HAP-1 (cell line): ENCODE data around the gene CCDC70.

Experiments
- DNase-seq, 2 experiments: peaks; one replicate each; pipeline ENCODE4 v3.0.0-alpha.2; 2016 to 2020; ENCODE audit warnings: low spot score in 2 of 2
- H3K27me3 ChIP-seq: fragments of 250-450 bp; sonication (Bioruptor Pico); 2 replicates; pipeline ENCODE4 v1.5.1; 2020; ENCODE audit warnings: low read depth, mild to moderate bottlenecking, moderate library complexity
- H3K36me3 ChIP-seq: fragments of 250-450 bp; sonication (Bioruptor Pico); replicated peaks from 2 replicates; pipeline ENCODE4 v1.5.1; 2020; ENCODE audit warnings: mild to moderate bottlenecking
- H3K4me1 ChIP-seq: fragments of 250-450 bp; sonication (Bioruptor Pico); 2 replicates; pipeline ENCODE4 v1.5.1; 2020; ENCODE audit warnings: mild to moderate bottlenecking
- H3K4me3 ChIP-seq: fragments of 250-450 bp; sonication (Bioruptor Pico); 2 replicates; pipeline ENCODE4 v1.5.1; 2020; ENCODE audit warnings: mild to moderate bottlenecking, moderate library complexity
- H3K9me3 ChIP-seq: fragments of 250-450 bp; sonication (Bioruptor Pico); 2 replicates; pipeline ENCODE4 v1.5.1; 2020; ENCODE audit warnings: mild to moderate bottlenecking, moderate library complexity
- in situ Hi-C: fragments of 300-500 bp; cut with MboI; formaldehyde crosslinking; loops from 3 replicates; pipeline ENCODE4 v1.14.3; 2020; ENCODE audit warnings: low sequenced_read_pairs, inconsistent platforms, mixed read lengths

The CCDC70 gene

DNA sequence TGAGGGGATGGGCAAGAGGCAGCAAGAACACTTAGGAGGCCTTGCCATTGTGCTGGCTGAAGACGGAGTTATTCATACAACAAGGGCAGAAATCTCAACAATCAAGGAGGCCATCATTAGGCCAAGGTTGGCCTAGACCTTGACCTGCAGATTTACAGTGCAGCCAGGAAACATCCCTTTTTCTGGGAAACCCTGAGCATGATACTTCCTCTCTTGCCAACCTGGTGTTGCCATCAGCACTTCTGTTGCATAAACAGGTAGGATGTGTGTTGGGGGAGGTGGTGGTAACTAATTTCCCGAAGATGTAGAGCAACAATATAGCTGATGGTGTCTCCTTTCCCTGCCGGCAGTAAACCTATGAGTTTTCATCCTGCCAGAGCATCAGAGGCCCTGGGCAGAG lies 24.8 kb upstream of the CCDC70 start:
- Histone ChIP-seq H3K4me3 (no peak overlapping the region), H3K27me3 (peaks cover 2% of the 10 kb centered on the region; the same call in 1 of the 2 replicates), H3K9me3 (no peaks in the 10 kb centered on the region), H3K4me1 (no peaks in the 10 kb centered on the region; the same call in 1 of the 2 replicates), H3K36me3 (no peaks in the 10 kb centered on the region)
- no peak for DNase-seq
- in situ Hi-C loops = no loop called here

DNA sequence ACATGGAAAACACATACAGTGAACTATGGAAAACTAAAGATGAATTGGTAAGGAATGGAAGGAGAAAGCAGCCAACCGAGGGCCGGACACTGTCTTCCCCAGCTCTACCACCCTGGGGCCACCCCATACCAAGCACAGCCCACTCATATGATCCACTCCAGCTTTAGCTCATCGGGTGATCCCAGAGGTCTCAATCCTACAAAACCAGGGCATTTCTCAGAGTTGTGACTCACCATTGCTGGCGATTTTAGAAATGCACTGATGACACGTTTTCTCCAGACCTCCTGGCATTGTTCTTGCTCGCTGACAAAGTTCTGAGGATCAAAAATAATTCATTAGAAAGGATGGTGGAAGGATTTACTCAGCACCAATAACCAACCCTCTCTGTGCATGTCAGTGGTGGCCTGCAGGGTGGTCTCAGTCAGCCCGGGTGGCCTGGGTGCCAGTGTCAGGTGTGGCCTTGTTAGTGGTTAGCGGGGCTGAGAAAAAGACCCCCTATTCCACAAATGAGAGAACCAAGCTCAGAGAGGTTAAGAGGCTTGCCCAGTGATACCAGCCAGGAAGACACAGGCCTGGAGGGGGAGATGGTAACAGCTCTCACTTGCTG lies 23.4 kb upstream of the CCDC70 start:
- DNase-seq = no peak
- H3K9me3 ChIP-seq = no peaks in the 10 kb centered on the region
- no peak overlapping the region for H3K4me3 ChIP-seq
- in situ Hi-C loops = no loop called here
- H3K27me3 ChIP-seq = no peaks in the 10 kb centered on the region
- H3K36me3 ChIP-seq = no peaks in the 10 kb centered on the region
- H3K4me1 ChIP-seq = no peaks in the 10 kb centered on the region

DNA sequence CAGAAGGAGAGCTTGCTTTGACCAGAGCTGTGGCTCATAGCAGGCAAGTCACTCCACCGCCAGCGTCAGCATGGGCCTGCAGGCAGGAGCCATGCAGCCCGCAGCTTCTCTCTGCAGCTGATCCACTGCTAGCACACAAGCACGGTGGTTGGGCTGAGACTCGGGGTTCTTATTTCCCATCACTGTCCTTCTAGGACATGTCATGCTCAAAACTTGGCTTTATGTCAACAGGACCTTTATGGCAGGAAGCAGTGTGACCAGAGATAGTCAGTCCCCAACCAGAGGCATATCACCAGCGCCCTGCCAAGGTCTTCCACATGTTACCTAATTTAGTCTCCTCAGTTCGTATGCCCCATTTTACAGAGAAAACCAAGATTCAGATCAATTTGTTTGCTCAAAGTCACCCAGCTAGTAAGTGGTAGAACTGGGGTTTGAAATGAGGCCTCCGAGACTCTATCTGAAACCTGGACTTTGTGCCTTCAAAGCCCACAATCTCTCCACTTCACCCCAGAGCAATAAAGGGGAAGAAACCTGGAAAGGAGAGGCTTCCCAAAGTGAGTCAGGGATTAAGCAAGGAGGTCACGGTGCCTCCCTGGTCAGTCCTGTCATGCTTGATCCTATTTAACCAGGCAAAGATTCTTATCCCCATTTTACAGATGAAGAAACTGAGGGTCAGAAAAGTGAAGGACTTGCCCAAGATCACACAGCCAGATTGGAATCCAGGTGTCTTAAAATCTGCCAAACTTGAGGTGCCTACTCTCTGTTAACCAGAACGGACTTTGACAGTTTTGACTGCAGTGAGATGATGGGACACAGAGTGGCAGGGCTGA lies 21.8 kb upstream of the CCDC70 start:
- no peaks in the 10 kb centered on the region for H3K36me3 ChIP-seq
- H3K4me3 ChIP-seq = no peak overlapping the region
- no peak for DNase-seq
- H3K9me3 ChIP-seq = no peaks in the 10 kb centered on the region
- peaks cover 3% of the 10 kb centered on the region; the same call in 1 of the 2 replicates for H3K27me3 ChIP-seq
- H3K4me1 ChIP-seq = no peaks in the 10 kb centered on the region
- in situ Hi-C loops = no loop called here

DNA sequence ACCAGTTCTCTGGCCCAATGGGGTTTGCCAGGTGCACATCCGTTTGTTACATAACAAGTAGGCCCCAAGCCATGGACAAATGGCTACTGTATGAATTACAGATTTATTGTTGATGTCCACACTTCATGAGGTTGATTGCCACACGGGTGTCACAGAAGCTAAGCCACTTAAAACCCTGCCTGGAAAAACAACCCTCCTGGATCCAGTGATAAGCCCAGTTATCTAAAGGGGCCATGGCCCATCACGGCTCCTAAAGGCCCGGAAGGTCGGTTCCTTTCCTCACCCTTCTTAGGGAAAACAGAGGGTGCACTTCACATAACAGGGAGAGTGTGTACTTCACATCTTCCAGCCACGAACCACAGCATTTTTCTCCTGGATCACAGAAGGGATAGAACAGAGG lies 20.9 kb upstream of the CCDC70 start:
- DNase-seq = no peak
- Histone ChIP-seq H3K4me3 (no peak overlapping the region), H3K9me3 (no peaks in the 10 kb centered on the region), H3K36me3 (no peaks in the 10 kb centered on the region), H3K4me1 (peaks cover 5% of the 10 kb centered on the region), H3K27me3 (peaks cover 3% of the 10 kb centered on the region; the same call in 1 of the 2 replicates)
- in situ Hi-C loops = no loop called here

DNA sequence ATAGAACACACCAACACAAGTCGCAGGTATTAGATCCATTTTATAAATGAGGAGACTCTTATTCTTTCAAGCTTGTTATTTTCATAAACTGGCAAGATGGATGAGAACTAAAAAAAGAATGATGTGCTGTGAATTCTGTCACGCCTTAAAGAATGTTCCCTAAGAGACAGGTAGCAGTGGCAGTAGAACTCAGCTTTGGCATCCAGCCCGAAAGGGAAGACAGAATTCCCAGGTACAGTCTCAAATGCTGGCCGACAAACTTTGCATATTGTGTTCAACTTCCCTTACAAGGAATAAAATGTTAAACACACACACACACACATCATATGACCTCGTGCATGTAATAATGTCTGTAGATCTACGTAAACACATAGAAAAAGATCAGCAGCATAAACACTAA lies 20.0 kb upstream of the CCDC70 start:
- H3K4me1 ChIP-seq = peaks cover 5% of the 10 kb centered on the region
- no peaks in the 10 kb centered on the region for H3K36me3 ChIP-seq
- DNase-seq = no peak
- peaks cover 3% of the 10 kb centered on the region; the same call in 1 of the 2 replicates for H3K27me3 ChIP-seq
- H3K4me3 ChIP-seq = no peak overlapping the region
- in situ Hi-C loops = no loop called here
- no peaks in the 10 kb centered on the region for H3K9me3 ChIP-seq

DNA sequence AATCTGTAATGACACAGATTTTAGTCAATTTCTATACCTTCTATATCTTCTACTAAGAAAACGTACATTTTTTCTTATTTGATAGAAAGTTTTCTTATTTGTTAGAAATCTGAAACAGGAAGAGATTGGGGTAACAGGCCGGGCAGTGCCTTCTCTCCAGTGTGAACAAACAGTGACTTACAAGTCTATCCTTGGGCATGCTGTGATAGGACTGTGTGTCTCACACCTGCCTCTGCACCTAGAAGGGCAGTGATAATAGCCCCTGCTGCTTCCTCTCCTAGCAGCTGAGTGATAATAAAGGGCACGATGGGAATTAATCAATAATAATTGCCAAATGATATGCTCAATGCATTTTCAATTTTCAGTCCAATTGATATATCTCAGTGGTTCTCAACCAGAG lies 18.2 kb upstream of the CCDC70 start:
- DNase-seq = no peak

DNA sequence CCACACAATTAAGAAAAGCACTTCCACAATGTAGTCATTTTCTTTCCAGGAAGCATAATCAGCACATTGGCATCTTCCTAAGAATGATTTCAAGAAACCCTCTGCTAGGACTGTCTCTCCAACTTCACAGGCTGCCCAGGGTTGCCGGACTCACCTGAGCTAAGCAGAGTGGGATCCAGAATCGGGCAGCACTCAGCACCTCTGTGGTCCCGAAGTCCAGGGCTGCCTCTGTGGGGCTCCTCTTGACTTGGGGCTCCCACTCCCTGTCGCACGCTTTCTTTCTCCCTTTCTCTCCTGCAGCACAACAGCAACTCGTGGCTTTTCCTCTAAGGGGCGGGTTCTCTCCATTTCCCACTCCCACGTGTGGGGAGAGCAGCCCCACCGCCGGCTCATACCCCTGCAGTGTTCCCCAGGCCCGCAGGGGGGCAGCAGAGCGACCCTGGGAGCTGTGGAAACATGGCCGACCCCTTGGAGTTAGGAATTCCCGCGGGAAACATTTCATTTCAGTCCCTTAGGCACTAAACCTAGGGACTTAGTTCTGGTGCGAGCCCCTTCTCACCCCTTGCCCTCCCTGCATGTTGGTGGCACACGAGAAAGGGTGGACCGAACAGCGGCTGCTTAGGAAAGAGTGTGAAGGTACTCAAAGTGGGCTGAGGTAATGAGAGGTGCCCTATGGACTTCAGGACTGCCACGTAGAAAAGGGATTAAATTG lies 16.8 kb upstream of the CCDC70 start, which contains the start of gene TMEM272:
TMEM272 (minus strand) TSS at position 316 of the 712 bp plus-strand sequence. CDS start 6,647 bp downstream, outside the sequence.
- Histone ChIP-seq H3K36me3 (no peaks in the 10 kb centered on the region), H3K27me3 (peaks cover 3% of the 10 kb centered on the region; the same call in 1 of the 2 replicates), H3K4me3 (no peak within 1 kb of the TSS), H3K9me3 (no peaks in the 10 kb centered on the region), H3K4me1 (peaks cover 5% of the 10 kb centered on the region)
- in situ Hi-C loops = no loop called here
- DNase-seq = peak; percentile 43 to 83

More for the DNA sequence above, 18.2 kb upstream of the CCDC70 start:
- in situ Hi-C loops = no loop called here
- no peak overlapping the region for H3K4me3 ChIP-seq
- no peaks in the 10 kb centered on the region for H3K9me3 ChIP-seq
- peaks cover 3% of the 10 kb centered on the region; the same call in 1 of the 2 replicates for H3K27me3 ChIP-seq
- H3K36me3 ChIP-seq = no peaks in the 10 kb centered on the region
- peaks cover 5% of the 10 kb centered on the region for H3K4me1 ChIP-seq

DNA sequence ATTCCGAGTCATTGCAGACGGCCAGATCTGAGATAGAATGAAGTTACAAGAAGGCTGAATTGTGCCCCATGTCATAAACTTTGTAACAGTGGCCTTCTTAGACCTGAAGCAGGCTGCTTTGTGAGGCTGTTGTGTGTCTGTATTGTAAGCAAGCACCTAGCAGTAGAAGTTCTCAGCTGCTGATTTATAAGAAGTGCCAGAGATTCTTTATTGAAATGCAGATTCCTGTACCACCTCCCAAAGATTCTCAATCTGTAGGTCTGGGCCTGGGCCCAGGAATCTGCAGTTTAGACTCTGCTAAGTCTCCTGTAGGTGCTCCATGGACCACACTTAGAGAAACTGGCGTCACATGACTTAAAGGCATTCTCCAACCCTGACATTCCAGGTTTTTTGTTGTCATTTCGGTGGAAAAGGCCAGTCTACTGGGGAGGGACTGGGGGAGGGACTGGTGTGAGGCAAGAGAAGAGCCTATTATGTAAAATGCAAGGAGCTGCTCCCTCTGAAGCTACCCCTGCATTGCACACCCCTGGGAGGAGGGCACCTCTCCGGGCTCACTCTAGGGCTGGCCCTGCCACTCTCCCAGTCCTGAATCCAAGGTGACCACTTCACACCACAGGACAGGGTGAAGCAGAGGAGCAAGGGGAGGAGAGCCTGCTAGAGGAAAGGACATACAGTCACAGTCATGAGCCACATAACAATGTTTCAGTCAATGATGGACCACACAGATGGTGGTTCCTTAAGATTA lies 16.0 kb upstream of the CCDC70 start:
- peaks cover 5% of the 10 kb centered on the region for H3K4me1 ChIP-seq
- H3K9me3 ChIP-seq = no peaks in the 10 kb centered on the region
- no peaks in the 10 kb centered on the region for H3K36me3 ChIP-seq
- no peak for DNase-seq
- H3K27me3 ChIP-seq = peaks cover 3% of the 10 kb centered on the region; the same call in 1 of the 2 replicates
- no peak overlapping the region for H3K4me3 ChIP-seq
- in situ Hi-C loops = no loop called here

DNA sequence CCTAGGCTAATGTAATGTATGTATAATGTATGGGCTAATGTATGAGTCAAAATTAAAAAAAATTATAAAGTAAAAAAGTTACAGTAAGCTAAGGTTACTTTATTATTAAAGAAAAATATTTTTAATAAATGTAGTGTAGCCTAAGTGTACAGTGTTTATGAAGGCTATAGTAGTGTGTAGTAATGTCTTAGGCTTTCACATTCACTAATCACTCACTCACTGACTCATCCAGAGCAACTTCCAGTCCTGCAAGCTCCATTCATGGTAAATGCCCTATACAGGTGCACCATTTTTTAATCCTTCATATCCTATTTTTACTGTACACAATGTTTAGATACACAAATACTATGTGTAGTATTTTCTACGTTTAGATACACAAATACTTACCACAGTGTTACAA lies 15.0 kb upstream of the CCDC70 start:
- DNase-seq = no peak
- H3K9me3 ChIP-seq = no peaks in the 10 kb centered on the region
- no peaks in the 10 kb centered on the region for H3K36me3 ChIP-seq
- in situ Hi-C loops = no loop called here
- H3K4me1 ChIP-seq = peaks cover 5% of the 10 kb centered on the region
- peaks cover 3% of the 10 kb centered on the region; the same call in 1 of the 2 replicates for H3K27me3 ChIP-seq
- H3K4me3 ChIP-seq = no peak overlapping the region

DNA sequence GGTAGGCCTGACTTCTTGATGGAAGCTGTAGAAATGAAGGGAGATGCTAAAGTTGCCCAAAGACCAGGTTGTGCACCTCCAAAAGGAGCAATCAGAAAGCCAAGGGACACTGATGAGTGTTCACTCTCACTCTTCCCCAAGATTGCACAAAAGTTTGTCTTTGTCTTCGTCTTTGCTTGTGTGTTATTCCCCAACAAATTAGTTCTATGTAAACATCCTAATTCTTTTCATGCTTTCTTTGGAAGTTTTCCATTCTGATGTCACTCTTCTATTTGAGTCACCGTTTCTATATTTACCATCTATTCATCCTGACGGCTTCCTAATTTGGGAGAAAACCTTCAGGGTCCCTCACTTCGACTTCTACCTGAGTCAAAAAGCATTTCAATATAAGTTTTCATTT lies 13.1 kb upstream of the CCDC70 start:
- H3K27me3 ChIP-seq = peaks cover 3% of the 10 kb centered on the region; the same call in 1 of the 2 replicates
- no peak overlapping the region for H3K4me3 ChIP-seq
- no peaks in the 10 kb centered on the region for H3K9me3 ChIP-seq
- in situ Hi-C loops = no loop called here
- H3K36me3 ChIP-seq = no peaks in the 10 kb centered on the region
- H3K4me1 ChIP-seq = peaks cover 5% of the 10 kb centered on the region
- DNase-seq = no peak

DNA sequence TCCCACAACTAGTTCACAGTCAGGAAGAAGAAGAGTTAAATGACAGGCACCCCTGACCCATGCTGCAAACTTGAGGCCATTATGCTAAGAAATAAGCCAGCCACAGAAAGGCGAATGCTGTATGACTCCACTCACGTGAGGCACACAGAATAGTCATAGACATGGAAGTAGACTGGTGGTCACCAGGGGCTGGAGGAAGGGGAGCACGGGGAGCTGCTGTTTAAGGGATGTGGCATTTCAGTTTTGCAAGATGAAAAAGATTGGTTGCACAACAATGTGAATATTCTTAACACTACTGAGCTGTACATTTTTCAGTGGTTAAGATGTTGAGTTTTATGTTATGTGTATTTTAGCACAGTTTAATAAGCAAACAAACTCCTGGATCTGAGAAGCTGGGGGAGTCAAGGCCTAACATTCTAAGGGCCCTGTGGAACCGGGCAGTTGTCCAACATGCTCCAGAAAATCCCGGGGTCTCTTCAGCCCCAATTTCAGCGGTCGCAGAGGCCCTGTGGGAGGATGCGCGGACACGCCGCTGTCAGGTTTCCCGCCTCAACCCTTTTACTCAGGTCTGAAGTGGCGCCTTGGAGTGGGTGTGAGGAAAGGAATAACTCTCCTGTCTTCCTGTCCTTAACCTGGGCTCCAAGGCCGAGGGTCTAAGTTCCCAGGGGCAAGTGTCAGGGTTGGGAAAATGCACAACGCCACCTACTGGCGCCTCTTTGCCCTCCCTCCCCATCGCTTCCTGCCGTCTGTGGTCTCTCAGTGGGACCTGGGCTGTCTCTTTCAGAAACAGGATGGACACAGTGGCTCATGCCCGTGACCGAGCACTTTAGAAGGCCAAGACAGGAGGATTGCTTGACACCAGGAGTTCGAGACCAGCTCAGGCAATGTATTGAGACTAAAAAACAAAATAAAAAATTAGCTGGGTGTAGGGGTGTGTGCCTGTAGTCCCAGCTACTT lies 12.3 kb upstream of the CCDC70 start:
- H3K4me3 ChIP-seq = no peak overlapping the region
- H3K4me1 ChIP-seq = peaks cover 5% of the 10 kb centered on the region
- peak; percentile 36 to 75 for DNase-seq
- in situ Hi-C loops = no loop called here
- H3K27me3 ChIP-seq = no peaks in the 10 kb centered on the region
- H3K36me3 ChIP-seq = no peaks in the 10 kb centered on the region
- no peaks in the 10 kb centered on the region for H3K9me3 ChIP-seq

DNA sequence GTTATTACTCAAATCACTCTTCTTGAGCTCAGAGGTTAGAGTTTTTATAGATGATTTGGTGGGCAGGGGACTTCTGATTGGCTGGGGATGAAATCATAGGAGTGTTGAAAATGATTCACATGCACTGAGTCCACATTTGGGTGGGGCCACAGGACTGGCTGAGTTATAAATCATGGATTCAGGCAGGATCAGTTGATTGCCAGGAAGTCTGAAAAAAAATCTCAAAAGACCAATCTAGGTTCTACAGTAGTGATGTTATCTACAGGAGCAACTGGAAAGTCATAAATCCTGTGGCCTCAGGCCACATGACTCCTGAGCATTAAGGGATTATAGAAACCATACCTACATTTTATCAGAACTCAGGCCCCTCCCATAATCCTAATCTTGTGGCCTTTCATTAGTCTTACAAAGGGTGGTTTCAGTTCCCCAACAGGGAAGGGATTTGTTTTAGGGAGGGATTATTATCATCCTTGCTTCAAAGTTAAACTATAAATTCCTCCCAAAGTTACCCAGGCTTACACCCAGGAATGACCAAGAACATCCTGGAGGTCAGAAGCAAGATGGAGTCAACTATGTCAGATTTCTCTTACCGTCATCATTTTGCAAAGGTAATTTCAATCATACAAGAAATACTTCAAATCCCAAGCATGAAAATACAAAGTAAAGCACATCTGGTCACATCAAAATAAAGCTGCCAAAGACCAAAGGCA lies 5.6 kb upstream of the CCDC70 start:
- Histone ChIP-seq H3K36me3 (no peaks in the 10 kb centered on the region), H3K9me3 (no peaks in the 10 kb centered on the region), H3K4me1 (no peaks in the 10 kb centered on the region), H3K4me3 (no peak overlapping the region), H3K27me3 (peaks cover 18% of the 10 kb centered on the region)
- in situ Hi-C loops = no loop called here
- DNase-seq = no peak
